Stimulated activated CD4-positive, alpha-beta T cell treated with anti-CD3 and anti-CD28 coated beads, Interleukin-1b, Interleukin-23, amount 100 ng/mL, for 24 hours (primary cell): ENCODE data around the gene SPHK2.
"Not testable (repeated sequence)": the region's sequence is repeated elsewhere in the genome, so short reads cannot be mapped to it uniquely, and the experiment has no call there.

Experiments used
- DNase-seq, 4 experiments: peaks; one replicate each; pipeline ENCODE4 v3.0.0-alpha.2; 2020; ENCODE audit warnings: low read depth in 4 of 4, low spot score in 1 of 4

Gene SPHK2

GRCh38 chr19:48678201-48678600 is 58.9 kb downstream of the SPHK2 start:
- DNase-seq: no peak

- not testable (repeated sequence) for DNase-seq
Observed at GRCh38 chr19:48680006-48680405, 60.7 kb downstream of the SPHK2 start.
